ENCODE measurements around the gene CELF5. TPM values are rescaled to one million over a fixed set of nuclear protein-coding genes. Genes with fewer than 3 reads are reported as not detected.

Gene CELF5
- total and polyA plus RNA-seq, 2 experiments from 2014 or later = 5.6 to 10.6 TPM

- no peak for TF ChIP-seq ZNF114 (CRISPR knock-in tag; IDR thresholded peaks at IDR 0.05)
- no peak for TF ChIP-seq REST (IDR thresholded peaks at IDR 0.05; ENCODE audit: unreplicated experiment)
- TF ChIP-seq EZH2phosphoT487 (IDR thresholded peaks at IDR 0.05; ENCODE audit: unreplicated experiment) = no peak
- no peak for TF ChIP-seq POLR2AphosphoS5 (IDR thresholded peaks at IDR 0.05; ENCODE audit: low read depth)
- no peak overlapping the region for H3K4me3 Mint-ChIP-seq
- Histone ChIP-seq H2AFZ (no peak overlapping the region), H3K4me3 (no peak overlapping the region), H3K27me3 (ENCODE audit: insufficient read depth) (no peaks in the 10 kb centered on the region), H3K9me2 (ENCODE audit: insufficient read depth) (no peaks in the 10 kb centered on the region), H3K36me3 (ENCODE audit: insufficient read depth) (no peaks in the 10 kb centered on the region), H3K4me2 (no peak overlapping the region), H4K20me1 (replicated peaks; ENCODE audit: insufficient read depth) (no peaks in the 10 kb centered on the region), H3F3A (replicated peaks; ENCODE audit: low read depth) (no peaks in the 10 kb centered on the region), H3K4me1 (ENCODE audit: insufficient read depth) (no peaks in the 10 kb centered on the region), H3K79me2 (replicated peaks; ENCODE audit: insufficient read depth) (no peaks in the 10 kb centered on the region), H3K27ac (ENCODE audit: low read depth) (no peak overlapping the region)
- no peaks in the 10 kb centered on the region for H3K36me3 Mint-ChIP-seq (ENCODE audit: low read depth)
- ATAC-seq (no peak), DNase-seq (ENCODE audit: low spot score) (no peak)
- H3K27me3 Mint-ChIP-seq (ENCODE audit: insufficient read depth, low read depth, poor library complexity) = peaks cover 3% of the 10 kb centered on the region
- peaks cover 7% of the 10 kb centered on the region for H3K9me3 Mint-ChIP-seq
- H3K27ac Mint-ChIP-seq = no peak overlapping the region
- no peaks in the 10 kb centered on the region for H3K4me1 Mint-ChIP-seq
Measured at GRCh38 chr19:3336351-3336679, 111.9 kb downstream of the CELF5 start.

GRCh38 chr19:3336680-3337523 lies 112.4 kb downstream of the CELF5 start:
- no peaks in the 10 kb centered on the region for H3F3A ChIP-seq (replicated peaks; ENCODE audit: low read depth)
- H3K4me3 ChIP-seq = no peak overlapping the region
- no peak overlapping the region for H3K27ac ChIP-seq (ENCODE audit: low read depth)
- Mint-ChIP-seq H3K4me1 (no peaks in the 10 kb centered on the region), H3K27ac (no peak overlapping the region), H3K4me3 (no peak overlapping the region), H3K36me3 (ENCODE audit: low read depth) (no peaks in the 10 kb centered on the region), H3K9me3 (peaks cover 7% of the 10 kb centered on the region), H3K27me3 (ENCODE audit: insufficient read depth, low read depth, poor library complexity) (peaks cover 5% of the 10 kb centered on the region)
- H3K9me2 ChIP-seq (ENCODE audit: insufficient read depth) = no peaks in the 10 kb centered on the region
- H3K36me3 ChIP-seq (ENCODE audit: insufficient read depth) = no peaks in the 10 kb centered on the region
- H3K79me2 ChIP-seq (replicated peaks; ENCODE audit: insufficient read depth) = no peaks in the 10 kb centered on the region
- no peaks in the 10 kb centered on the region for H3K4me1 ChIP-seq (ENCODE audit: insufficient read depth)
- H4K20me1 ChIP-seq (replicated peaks; ENCODE audit: insufficient read depth) = no peaks in the 10 kb centered on the region
- H3K4me2 ChIP-seq = no peak overlapping the region
- ATAC-seq (no peak), DNase-seq (ENCODE audit: low spot score) (no peak)
- no peak for TF ChIP-seq CTCF (conservative IDR thresholded peaks at IDR 0.05; ENCODE audit: low read depth in 2 of 2)
- TF ChIP-seq NANOG (IDR thresholded peaks at IDR 0.05; ENCODE audit: borderline replicate concordance) = no peak
- TF ChIP-seq EZH2phosphoT487 (IDR thresholded peaks at IDR 0.05; ENCODE audit: unreplicated experiment) = no peak
- H3K27me3 ChIP-seq (ENCODE audit: insufficient read depth) = no peaks in the 10 kb centered on the region
- no peak overlapping the region for H2AFZ ChIP-seq

Data from GM23338 (cell line).